Fibroblast of villous mesenchyme (primary cell): Measurements from ENCODE around the gene MTOR. TPM values are rescaled to one million over a fixed set of nuclear protein-coding genes. Genes with fewer than 3 reads are reported as not detected.
"Not testable (repeated sequence)": the region's sequence is repeated elsewhere in the genome, so short reads cannot be mapped to it uniquely, and the experiment has no call there.

Source experiments
- DNase-seq: peaks from one replicate; pipeline ENCODE4 v3.0.0-alpha.2; 2010; ENCODE audit warnings: low read depth
- H3K4me3 ChIP-seq: 2 replicates; pipeline ENCODE4 v1.5.1; 2011; ENCODE audit warnings: low read depth, mild to moderate bottlenecking, low read length
- CTCF ChIP-seq: IDR thresholded peaks from 2 replicates; pipeline ENCODE4 v1.5.1; 2012; ENCODE audit warnings: low read depth, mild to moderate bottlenecking, low read length; ENCODE audit not compliant: insufficient read depth
- total RNA-seq: library from RNA; depleted of rRNA; stranded (reverse); fragments of >200 nt; gene quantifications from 2 replicates; pipeline ENCODE4 v1.2.3, GENCODE V29; 2012

MTOR gene
- total RNA-seq, 1 donor, result 47.5 TPM

GRCh38 chr1:11071463-11072215 is 190.7 kb downstream of the MTOR start:
- no peak for DNase-seq
- H3K4me3 ChIP-seq, result no peak overlapping the region
- no peak for TF ChIP-seq CTCF

GRCh38 chr1:11070876-11071275 is 191.5 kb downstream of the MTOR start:
- no peak for DNase-seq
- no peak overlapping the region for H3K4me3 ChIP-seq
- no peak for TF ChIP-seq CTCF

- no peak for TF ChIP-seq CTCF
Observed at GRCh38 chr1:11068600-11069473, 193.5 kb downstream of the MTOR start.

GRCh38 chr1:11067716-11068599 is 194.4 kb downstream of the MTOR start:
- no peak for DNase-seq
- TF ChIP-seq CTCF, result no peak
- no peak overlapping the region for H3K4me3 ChIP-seq

More at GRCh38 chr1:11068600-11069473, 193.5 kb downstream of the MTOR start:
- no peak for DNase-seq
- no peak overlapping the region for H3K4me3 ChIP-seq

GRCh38 chr1:11065796-11066195 is 196.6 kb downstream of the MTOR start:
- no peak for DNase-seq
- TF ChIP-seq CTCF, result no peak
- H3K4me3 ChIP-seq, result no peak overlapping the region

- DNase-seq, result no peak
- no peak overlapping the region for H3K4me3 ChIP-seq
- TF ChIP-seq CTCF, result no peak
Observed at GRCh38 chr1:11064942-11065341, 197.4 kb downstream of the MTOR start.

- not testable (repeated sequence) for DNase-seq, H3K4me3 ChIP-seq
Observed at GRCh38 chr1:11063937-11064537, 198.3 kb downstream of the MTOR start.
